AG04449 (cell line): ENCODE measurements around the gene TEX22.

Source experiments
- CTCF ChIA-PET: fragments of 350-600 bp; formaldehyde crosslinking; extraction: SDS; loops from one replicate; lab custom pipeline; 2021; ENCODE audit warnings: antibody characterized with exemption; lab: Yijun Ruan, JAX
- POLR2A ChIA-PET: fragments of 400-600, 350-600 bp; formaldehyde crosslinking; extraction: SDS; loops from one replicate; lab custom pipeline; 2020; ENCODE audit warnings: antibody characterized with exemption, inconsistent platforms; lab: Yijun Ruan, JAX
- DNase-seq: peaks from one replicate; pipeline ENCODE4 v3.0.0-alpha.2; 2010; ENCODE audit warnings: low read depth, low spot score
- H3K4me3 ChIP-seq: 2 replicates; pipeline ENCODE4 v1.5.1; 2011; ENCODE audit warnings: low read depth, mild to moderate bottlenecking, control low read depth, low read length
- TF ChIP-seq, protein P1 (sequence below): IDR thresholded peaks from one replicate; pipeline ENCODE4 v1.5.1; 2011; ENCODE audit warnings: mild to moderate bottlenecking, moderate library complexity, low read length, control low read depth, inconsistent platforms; ENCODE audit not compliant: insufficient read depth; ENCODE audit errors: missing control alignments

Gene TEX22

DNA sequence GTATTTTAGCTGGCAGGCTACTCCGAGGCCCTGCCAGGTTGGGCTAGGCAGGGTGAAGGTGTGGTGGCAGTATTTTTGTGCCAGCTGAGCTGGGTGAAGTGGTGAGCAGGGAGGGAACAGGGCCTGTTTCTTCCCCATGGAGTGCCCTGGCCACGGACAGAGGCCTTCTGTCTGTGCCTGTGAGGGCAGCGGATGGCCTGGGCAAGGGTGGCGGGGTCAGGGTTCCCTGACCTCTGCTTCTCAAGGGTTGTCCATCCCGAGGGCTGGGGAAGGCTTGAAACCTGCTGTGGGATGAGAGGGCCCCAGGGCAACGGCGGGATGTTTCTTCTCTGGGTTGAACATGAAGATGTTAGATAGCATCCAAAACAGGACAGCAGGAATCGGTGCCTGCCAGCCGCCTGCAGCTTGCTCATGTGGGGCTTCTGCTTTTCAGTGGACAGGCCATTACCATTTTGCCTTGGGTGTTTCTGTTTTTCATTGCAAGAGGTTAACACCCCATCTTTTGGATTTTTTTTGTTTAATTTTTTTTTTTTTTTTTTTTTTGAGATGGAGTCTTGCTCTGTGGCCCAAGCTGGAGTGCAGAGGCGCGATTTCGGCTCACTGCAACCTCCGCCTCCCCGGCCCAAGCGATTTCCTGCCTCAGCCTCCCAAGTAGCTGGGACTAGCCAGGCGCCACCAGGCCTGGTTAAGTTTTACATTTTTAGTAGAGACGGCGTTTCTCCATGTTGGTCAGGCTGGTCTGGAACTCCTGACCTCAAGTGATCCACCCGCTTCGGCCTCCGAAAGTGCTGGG, 24.6 kb downstream of the TEX22 start:
- H3K4me3 ChIP-seq: no peak overlapping the region
- ChIA-PET POLR2A (no interaction called here), CTCF (no interaction called here)
- TF ChIP-seq, protein P1, sequence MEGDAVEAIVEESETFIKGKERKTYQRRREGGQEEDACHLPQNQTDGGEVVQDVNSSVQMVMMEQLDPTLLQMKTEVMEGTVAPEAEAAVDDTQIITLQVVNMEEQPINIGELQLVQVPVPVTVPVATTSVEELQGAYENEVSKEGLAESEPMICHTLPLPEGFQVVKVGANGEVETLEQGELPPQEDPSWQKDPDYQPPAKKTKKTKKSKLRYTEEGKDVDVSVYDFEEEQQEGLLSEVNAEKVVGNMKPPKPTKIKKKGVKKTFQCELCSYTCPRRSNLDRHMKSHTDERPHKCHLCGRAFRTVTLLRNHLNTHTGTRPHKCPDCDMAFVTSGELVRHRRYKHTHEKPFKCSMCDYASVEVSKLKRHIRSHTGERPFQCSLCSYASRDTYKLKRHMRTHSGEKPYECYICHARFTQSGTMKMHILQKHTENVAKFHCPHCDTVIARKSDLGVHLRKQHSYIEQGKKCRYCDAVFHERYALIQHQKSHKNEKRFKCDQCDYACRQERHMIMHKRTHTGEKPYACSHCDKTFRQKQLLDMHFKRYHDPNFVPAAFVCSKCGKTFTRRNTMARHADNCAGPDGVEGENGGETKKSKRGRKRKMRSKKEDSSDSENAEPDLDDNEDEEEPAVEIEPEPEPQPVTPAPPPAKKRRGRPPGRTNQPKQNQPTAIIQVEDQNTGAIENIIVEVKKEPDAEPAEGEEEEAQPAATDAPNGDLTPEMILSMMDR: no peak
- DNase-seq: no peak

DNA sequence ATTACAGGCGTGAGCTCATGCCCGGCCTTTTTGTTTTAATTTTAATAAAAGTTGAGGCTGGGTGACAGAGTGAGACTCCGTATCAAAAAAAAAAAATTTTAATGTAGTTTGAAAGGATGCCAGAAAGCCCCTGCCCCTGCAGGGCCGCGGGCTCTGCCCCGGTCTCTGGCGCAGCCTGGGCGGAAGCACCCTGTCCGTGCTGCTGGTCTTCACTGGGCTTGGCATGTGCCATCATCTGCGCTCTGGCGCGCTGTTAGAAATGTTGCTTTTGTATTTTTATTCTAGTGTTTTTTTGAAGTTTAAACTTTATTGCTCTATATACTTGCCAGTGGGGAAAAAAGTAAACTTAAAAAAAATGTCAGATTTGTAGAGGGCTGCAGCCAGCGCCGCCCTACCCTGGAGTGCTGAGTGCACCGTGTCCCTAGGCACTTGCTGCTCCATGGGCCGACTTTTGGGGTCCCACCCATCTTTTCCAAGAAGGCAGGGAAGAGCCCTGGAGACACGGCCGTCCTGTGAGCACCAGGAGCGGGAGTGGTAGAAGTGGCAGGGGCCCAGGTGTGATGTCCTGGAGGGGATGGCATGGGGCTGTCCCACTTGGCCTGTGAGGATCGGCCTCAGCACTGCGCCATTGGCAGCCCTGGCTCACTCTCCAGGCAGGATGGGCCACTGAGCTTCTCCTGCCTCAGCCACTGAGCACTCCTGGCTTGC, 25.3 kb downstream of the TEX22 start:
- POLR2A ChIA-PET: no interaction called here
- CTCF ChIA-PET: interaction anchor here (1.8 kb wide), 1 partner anchor 57 kb away, joined by 4 read pairs; no protein-coding TSS in a partner anchor
- no peak for DNase-seq
- TF ChIP-seq, protein P1: no peak
- no peak overlapping the region for H3K4me3 ChIP-seq

DNA sequence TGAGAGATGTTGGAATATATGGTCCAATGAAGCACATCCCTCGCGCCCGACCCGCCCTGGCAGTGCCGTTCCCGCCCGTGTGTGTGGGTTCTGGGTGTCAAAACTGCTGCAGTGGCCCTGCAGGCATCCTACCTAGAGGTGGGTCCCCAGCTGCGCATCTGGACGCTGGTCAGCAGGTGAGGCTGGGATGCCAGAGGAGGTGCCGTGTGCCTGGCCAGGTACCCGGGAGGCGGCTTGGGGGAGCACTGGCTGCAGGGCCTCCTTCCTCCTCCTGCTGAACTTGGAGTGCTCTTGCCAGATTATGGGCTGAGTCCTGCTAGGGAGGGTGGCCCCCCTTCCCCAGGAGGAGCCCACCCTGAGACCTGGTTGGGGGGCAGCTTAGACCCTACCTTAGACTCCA, 26.5 kb downstream of the TEX22 start:
- TF ChIP-seq, protein P1: no peak
- DNase-seq: no peak
- ChIA-PET POLR2A (no interaction called here), CTCF (interaction anchor here (1.0 to 1.8 kb wide), 2 partner anchors 10 to 56 kb away, joined by 4 read pairs; no protein-coding TSS in a partner anchor)
- H3K4me3 ChIP-seq: no peak overlapping the region

DNA sequence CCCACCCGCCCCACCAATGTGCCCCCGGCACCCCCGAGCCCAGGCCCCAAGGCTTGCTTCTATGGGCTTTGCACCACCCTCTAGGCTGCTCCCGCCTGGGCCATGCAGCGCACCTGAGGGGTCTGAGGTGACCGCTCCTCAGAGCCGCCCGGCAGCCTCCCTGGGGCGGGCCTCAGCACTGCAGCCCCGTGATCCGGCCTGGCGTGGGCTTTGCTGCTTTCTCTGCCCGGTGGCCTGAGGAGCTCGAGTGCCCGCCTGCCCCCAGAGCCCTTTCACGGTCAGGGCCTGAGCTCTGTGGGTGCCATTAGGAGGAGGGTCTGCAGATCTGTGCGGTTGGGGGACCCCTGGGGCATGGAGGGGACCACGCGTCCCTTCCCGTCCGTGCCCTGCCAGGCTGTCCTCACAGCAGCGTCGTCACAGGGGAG, 27.5 kb downstream of the TEX22 start:
- TF ChIP-seq, protein P1: no peak
- POLR2A ChIA-PET: no interaction called here
- H3K4me3 ChIP-seq: no peak overlapping the region
- DNase-seq: no peak
- CTCF ChIA-PET: no interaction called here

- no peak for DNase-seq
- POLR2A ChIA-PET: no interaction called here
- H3K4me3 ChIP-seq: no peak overlapping the region
- CTCF ChIA-PET: no interaction called here
- TF ChIP-seq, protein P1: no peak
Measured at GRCh38 chr14:105426416-105427130, 28.2 kb downstream of the TEX22 start.

GRCh38 chr14:105427412-105427811, 29.1 kb downstream of the TEX22 start:
- H3K4me3 ChIP-seq: no peak overlapping the region
- ChIA-PET POLR2A (no interaction called here), CTCF (interaction anchor here (0.7 to 0.8 kb wide), 2 partner anchors 54 to 63 kb away, joined by 4 to 5 read pairs; no protein-coding TSS in a partner anchor)
- TF ChIP-seq, protein P1: no peak
- DNase-seq: no peak
